RWPE1 (cell line): Measurements from ENCODE around the gene PATL2.
"Not testable (repeated sequence)": the region's sequence is repeated elsewhere in the genome, so short reads cannot be mapped to it uniquely, and the experiment has no call there.

Source experiments
- CTCF ChIA-PET: fragments of 350-600 bp; sonication (Branson Sonifier 250); formaldehyde crosslinking; extraction: SDS; loops from one replicate; lab custom pipeline; 2021; lab: Yijun Ruan, JAX
- POLR2A ChIA-PET: fragments of 400-600 bp; formaldehyde crosslinking; extraction: SDS; loops from one replicate; lab custom pipeline; 2020; ENCODE audit warnings: antibody characterized with exemption; ENCODE audit not compliant: low non-redundant PET; lab: Yijun Ruan, JAX
- DNase-seq: peaks from one replicate; pipeline ENCODE4 v3.0.0; 2012; ENCODE audit warnings: low spot score
- H3K27ac ChIP-seq: fragments of 450-650 bp; 2 replicates; pipeline ENCODE4 v1.5.1; 2017
- TF ChIP-seq, protein P1 (sequence below): fragments of 450-650 bp; conservative IDR thresholded peaks from 2 replicates; pipeline ENCODE4 v1.5.1; 2017; ENCODE audit warnings: low read depth, mild to moderate bottlenecking

PATL2 gene

DNA sequence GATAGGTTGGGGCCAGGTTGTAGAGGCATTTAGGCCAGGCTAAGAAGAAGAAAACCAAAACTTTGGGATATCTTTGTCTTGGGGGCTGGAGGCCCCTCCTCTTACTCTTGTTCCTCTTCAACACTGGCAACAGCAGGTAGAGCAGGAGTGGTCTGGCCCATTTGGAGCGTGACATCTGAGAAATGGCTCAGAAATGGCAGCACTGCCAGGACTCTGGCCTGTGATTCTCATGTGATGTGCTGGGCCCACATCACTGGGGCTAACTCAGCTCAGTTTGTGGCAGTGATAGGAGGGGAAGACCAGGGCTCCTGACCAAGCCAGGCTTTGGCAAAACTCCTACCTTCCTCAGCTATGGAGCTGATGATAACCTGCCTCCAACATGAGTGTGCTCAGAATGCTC, 18.5 kb downstream of the PATL2 start:
- H3K27ac ChIP-seq: no peak overlapping the region
- no peak for DNase-seq
- ChIA-PET CTCF (interaction anchor here (0.7 kb wide), 1 partner anchor 146 kb away, joined by 6 read pairs; no protein-coding TSS in a partner anchor), POLR2A (no interaction called here)
- TF ChIP-seq, protein P1, sequence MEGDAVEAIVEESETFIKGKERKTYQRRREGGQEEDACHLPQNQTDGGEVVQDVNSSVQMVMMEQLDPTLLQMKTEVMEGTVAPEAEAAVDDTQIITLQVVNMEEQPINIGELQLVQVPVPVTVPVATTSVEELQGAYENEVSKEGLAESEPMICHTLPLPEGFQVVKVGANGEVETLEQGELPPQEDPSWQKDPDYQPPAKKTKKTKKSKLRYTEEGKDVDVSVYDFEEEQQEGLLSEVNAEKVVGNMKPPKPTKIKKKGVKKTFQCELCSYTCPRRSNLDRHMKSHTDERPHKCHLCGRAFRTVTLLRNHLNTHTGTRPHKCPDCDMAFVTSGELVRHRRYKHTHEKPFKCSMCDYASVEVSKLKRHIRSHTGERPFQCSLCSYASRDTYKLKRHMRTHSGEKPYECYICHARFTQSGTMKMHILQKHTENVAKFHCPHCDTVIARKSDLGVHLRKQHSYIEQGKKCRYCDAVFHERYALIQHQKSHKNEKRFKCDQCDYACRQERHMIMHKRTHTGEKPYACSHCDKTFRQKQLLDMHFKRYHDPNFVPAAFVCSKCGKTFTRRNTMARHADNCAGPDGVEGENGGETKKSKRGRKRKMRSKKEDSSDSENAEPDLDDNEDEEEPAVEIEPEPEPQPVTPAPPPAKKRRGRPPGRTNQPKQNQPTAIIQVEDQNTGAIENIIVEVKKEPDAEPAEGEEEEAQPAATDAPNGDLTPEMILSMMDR: no peak

DNA sequence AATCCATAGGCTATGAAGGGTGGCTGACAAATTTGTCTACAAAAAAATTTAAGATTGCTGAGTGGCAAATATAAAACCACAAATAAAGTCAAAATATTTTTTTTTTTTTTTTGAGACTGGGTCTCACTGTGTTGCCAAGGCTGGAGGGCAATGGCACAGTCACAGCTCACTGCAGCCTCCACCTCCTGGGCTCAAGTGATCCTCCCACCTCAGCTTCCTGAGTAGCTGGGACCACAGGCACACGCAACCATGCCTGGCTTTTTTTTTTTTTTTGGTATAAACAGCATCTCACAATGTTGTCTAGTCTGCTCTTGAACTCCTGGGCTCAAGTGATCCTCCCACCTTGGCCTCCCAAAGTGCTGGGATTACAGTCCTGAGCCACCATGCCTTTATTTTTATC, 20.9 kb downstream of the PATL2 start:
- DNase-seq, H3K27ac ChIP-seq, POLR2A ChIA-PET, CTCF ChIA-PET: not testable (repeated sequence)

DNA sequence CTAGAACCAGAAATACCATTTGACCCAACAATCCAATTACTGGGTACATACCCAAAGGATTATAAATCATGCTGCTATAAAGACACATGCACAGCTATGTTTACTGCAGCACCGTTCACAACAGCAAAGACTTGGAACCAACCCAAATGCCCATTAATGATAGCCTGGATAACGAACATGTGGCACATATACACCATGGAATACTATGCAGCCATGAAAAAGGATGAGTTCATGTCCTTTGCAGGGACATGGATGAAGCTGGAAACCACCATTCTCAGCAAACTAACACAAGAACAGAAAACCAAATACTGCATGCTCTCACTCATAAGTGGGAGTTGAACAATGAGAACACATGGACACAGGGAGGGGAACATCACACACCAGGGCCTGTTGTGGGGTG, 21.8 kb downstream of the PATL2 start:
- H3K27ac ChIP-seq, CTCF ChIA-PET, POLR2A ChIA-PET, DNase-seq: not testable (repeated sequence)

DNA sequence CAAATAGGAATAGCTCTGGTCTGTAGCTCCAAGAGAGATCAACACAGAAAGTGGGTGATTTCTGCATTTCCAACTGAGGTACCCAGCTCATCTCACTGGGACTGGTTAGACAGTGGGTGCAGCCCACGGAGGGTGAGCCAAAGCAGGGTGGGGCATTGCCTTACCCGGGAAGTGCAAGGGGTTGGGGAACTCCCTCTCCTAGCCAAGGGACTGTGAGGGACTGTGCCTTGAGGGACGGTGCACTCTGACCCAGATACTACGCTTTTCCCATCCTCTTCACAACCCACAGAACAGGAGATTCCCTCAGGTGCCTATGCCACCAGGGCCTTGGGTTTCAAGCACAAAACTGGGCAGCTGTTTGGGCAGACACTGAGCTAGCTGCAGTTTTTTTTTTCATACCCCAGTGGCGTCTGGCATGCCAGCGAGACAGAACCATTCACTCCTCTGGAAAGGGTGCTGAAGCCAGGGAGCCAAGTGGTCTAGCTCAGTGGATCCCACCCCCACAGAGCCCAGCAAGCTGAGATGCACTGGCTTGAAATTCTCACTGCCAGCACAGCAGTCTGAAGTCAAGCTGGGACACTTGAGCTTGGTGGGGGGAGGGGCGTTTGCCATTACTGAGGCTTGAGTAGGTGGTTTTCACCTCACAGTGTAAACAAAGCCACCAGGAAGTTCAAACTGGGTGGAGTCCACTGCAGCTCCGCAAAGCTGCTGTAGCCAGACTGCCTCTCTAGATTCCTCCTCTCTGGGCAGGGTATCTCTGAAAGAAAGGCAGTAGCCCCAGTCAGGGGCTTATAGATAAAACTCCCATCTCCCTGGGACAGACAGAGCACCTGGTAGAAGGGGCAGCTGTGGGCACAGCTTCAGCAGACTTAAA, 28.1 kb downstream of the PATL2 start:
- DNase-seq, H3K27ac ChIP-seq, POLR2A ChIA-PET: not testable (repeated sequence)
- CTCF ChIA-PET: interaction anchor here (0.6 kb wide), 1 partner anchor 9 kb away, joined by 3 read pairs; no protein-coding TSS in a partner anchor

DNA sequence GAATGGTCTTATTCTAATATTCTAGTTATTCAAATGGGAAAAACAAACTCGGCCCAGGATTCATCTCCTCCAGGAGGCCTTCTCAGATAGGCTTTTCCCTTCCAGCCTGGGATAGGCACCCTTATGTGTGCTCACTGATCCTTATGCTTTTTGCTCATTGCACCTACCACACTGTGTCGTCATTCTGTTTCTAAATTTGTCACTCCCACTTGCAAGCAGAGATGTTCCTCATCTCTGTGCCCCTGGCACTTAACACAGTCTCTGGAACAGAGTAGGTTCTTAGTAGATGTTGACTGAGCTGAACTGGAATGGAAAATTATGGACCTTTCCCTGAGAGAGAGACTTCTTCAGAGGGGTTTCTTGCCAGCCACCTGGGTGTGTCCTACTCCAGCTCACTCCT, 28.9 kb downstream of the PATL2 start:
- H3K27ac ChIP-seq: no peak overlapping the region
- CTCF ChIA-PET: no interaction called here
- DNase-seq: no peak
- POLR2A ChIA-PET: no interaction called here
- TF ChIP-seq, protein P1: no peak

DNA sequence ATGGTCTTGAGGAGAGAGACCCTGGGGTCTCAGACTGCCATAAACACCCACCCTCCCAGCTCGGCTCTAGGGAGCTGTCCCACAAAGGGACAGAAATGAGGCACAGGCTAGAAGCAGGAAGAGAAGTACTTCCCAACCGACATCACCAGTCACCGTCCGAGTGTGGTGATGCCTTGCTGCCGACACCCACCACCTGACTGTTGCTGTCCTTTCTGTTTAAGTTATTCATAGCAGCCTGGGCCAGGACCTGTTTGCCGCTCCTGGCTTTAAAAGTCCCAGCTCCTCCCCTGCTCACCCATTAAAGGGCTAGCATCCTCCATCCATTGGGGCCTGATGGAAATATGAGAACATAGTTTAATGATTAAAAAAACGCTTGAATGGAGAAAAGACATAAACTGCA, 34.4 kb downstream of the PATL2 start:
- ChIA-PET CTCF (no interaction called here), POLR2A (no interaction called here)
- TF ChIP-seq, protein P1: no peak
- H3K27ac ChIP-seq: no peak overlapping the region
- DNase-seq: no peak

DNA sequence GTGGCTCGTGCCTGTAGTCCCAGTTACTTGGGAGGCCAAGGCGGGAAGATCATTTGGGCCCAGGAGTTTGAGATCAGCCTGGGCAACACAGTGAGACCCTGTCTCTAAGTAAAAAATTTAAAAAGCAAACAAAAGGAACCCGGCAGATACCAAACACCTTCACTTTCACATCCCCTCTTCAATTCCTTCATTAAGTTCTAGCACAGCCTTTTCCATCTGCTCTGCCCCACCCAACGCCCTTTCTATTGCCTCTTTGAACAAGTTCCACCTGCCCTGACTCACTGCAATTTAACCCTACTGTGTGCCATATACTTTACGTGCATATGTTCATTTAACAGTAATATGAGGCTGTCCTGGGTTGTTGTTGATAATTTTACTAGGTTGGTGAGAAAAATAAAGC, 35.2 kb downstream of the PATL2 start:
- CTCF ChIA-PET: no interaction called here
- DNase-seq: no peak
- TF ChIP-seq, protein P1: no peak
- POLR2A ChIA-PET: no interaction called here
- no peak overlapping the region for H3K27ac ChIP-seq

DNA sequence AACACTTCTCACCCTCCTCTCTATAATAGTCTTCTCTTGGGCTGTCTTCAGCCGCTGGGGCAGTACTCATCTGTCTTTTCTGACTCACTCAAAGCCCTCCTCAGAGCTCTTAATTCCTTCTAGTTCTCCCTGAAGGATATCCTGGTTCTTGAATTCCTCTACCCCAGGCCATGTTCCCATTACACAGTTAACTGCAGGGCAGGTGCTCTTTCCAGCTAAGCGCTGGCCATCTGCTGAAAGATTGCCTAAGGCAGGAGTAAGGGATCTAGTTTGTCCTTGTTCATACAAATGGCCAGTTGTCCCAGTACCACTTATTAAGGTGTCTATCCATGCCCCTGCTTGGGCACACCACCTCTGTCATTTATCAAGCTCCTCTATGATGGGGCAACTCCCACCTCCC, 37.5 kb downstream of the PATL2 start:
- ChIA-PET POLR2A (no interaction called here), CTCF (interaction anchor here (0.8 kb wide), 2 partner anchors 11 to 55 kb away, joined by 3 read pairs; partner anchors contain the start of gene SPG11)

More for the DNA sequence above, 37.5 kb downstream of the PATL2 start:
- TF ChIP-seq, protein P1: no peak
- no peak for DNase-seq
- H3K27ac ChIP-seq: no peak overlapping the region
